Lung (tissue), 12 donors: Measurements from ENCODE around the gene ICAM4. TPM values are rescaled to one million over a fixed set of nuclear protein-coding genes. Genes with fewer than 3 reads are reported as not detected.

Source experiments
- ATAC-seq: fragments of 200-7000 bp; cut with Tn5 transposase; one replicate; pipeline ENCODE4 v1.9.1; 2020; ENCODE audit warnings: moderate number of reproducible peaks; ENCODE audit not compliant: insufficient read depth, low FRiP score
- DNase-seq, 3 donors: peaks; one replicate each; pipeline ENCODE4 v3.0.0-alpha.2; 2013 to 2017
- H3K27ac ChIP-seq, 2 donors: one replicate each; pipeline ENCODE4 v1.5.1; 2013; ENCODE audit warnings: mild to moderate bottlenecking in 2 of 2, moderate library complexity in 2 of 2, control low read depth in 1 of 2, inconsistent platforms in 1 of 2, low read depth in 1 of 2, low read length in 1 of 2
- H3K27me3 ChIP-seq, 3 donors: one replicate each; pipeline ENCODE4 v1.5.1; 2013; ENCODE audit warnings: low read length in 2 of 3; ENCODE audit not compliant: control insufficient read depth in 3 of 3, insufficient read depth in 3 of 3
- H3K36me3 ChIP-seq, 4 donors: one replicate each; pipeline ENCODE4 v1.5.1; 2013; ENCODE audit warnings: low read length in 4 of 4, mild to moderate bottlenecking in 1 of 4, moderate library complexity in 1 of 4; ENCODE audit not compliant: control insufficient read depth in 4 of 4, insufficient read depth in 4 of 4
- H3K4me1 ChIP-seq, 5 donors: one replicate each; pipeline ENCODE4 v1.5.1; 2013; ENCODE audit warnings: low read length in 5 of 5, mild to moderate bottlenecking in 2 of 5, moderate library complexity in 1 of 5; ENCODE audit not compliant: control insufficient read depth in 5 of 5, insufficient read depth in 5 of 5
- H3K4me3 ChIP-seq: one replicate; pipeline ENCODE4 v1.5.1; 2013; ENCODE audit warnings: mild to moderate bottlenecking, control low read depth, moderate library complexity
- H3K9ac ChIP-seq, 2 donors: one replicate each; pipeline ENCODE4 v1.5.1; 2013; ENCODE audit warnings: low read length in 2 of 2, control low read depth in 1 of 2; ENCODE audit not compliant: insufficient read depth in 1 of 2
- H3K9me3 ChIP-seq, 4 donors: one replicate each; pipeline ENCODE4 v1.5.1; 2013; ENCODE audit warnings: low read length in 3 of 4, mild to moderate bottlenecking in 1 of 4, moderate library complexity in 1 of 4; ENCODE audit not compliant: control insufficient read depth in 4 of 4, insufficient read depth in 3 of 4
- WGBS, 2 donors: extraction: QIAGEN DNeasy Blood & Tissue Kit; methylation state at CpG; one replicate each; pipeline ENCODE4 v1.1.7; 2013; 5-methylcytosine and 5-hydroxymethylcytosine counted together
- polyA plus RNA-seq, 2 donors: library from polyadenylated mRNA; stranded (reverse); fragments of 200-250 nt; gene quantifications; one replicate each; pipeline ENCODE4 v1.2.1, GENCODE V29; 2013
- total RNA-seq, 2 donors: library from RNA; depleted of rRNA in 1 of 2; stranded (reverse); fragments of >200 nt in 1 of 2; gene quantifications; one replicate each; pipeline ENCODE4 v1.2.1, GENCODE V29; 2014 to 2021
- TF ChIP-seq, protein P1 (sequence below): IDR thresholded peaks from 2 replicates; pipeline ENCODE4 v1.5.1; 2012; ENCODE audit warnings: mild to moderate bottlenecking; ENCODE audit errors: control extremely low read depth, extremely low read depth
- donor health status: control.
- donor health status: control.
- donor health status: Bipolar disorder and iron deficiency.
- donor health status: healthy.
- donor health status: DM: yes; HTN: yes; CAD: no.

The ICAM4 gene
- total and polyA plus RNA-seq, 4 donors, result 4.6 to 38.8 (median 8.1) TPM

DNA sequence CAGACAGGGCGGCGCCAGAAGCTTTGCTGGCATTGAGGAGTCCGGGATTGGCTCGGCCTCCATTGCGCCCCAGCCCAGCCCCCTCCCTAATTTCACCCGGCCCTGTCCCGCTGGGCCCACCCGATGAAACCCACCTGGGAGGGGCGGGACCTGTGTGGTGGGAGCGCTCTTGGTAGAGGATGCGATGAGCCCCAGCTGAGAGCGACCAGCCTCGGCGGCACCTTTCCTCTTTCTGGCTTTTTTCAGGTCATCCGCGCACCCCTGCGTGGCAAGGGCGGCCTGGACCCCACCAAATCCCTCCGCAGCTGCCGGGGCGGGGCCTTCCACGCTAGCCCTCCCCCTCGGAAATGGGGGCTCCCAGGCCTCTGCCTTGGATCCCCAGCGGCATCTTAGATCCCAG lies 22.7 kb downstream of the ICAM4 start, which contains the start of gene ZGLP1:
TSS of gene ZGLP1 (minus strand) at position 393 of the 400 bp plus-strand sequence.
- H3K4me3 ChIP-seq, result no peak within 1 kb of the TSS
- DNase-seq, result no peak
- H3K4me1 ChIP-seq, result no peaks in the 10 kb centered on the region
- WGBS, 2 donors, result 95% methylated on average over 23 to 24 of the region's 24 CpGs
- TF ChIP-seq, protein P1, sequence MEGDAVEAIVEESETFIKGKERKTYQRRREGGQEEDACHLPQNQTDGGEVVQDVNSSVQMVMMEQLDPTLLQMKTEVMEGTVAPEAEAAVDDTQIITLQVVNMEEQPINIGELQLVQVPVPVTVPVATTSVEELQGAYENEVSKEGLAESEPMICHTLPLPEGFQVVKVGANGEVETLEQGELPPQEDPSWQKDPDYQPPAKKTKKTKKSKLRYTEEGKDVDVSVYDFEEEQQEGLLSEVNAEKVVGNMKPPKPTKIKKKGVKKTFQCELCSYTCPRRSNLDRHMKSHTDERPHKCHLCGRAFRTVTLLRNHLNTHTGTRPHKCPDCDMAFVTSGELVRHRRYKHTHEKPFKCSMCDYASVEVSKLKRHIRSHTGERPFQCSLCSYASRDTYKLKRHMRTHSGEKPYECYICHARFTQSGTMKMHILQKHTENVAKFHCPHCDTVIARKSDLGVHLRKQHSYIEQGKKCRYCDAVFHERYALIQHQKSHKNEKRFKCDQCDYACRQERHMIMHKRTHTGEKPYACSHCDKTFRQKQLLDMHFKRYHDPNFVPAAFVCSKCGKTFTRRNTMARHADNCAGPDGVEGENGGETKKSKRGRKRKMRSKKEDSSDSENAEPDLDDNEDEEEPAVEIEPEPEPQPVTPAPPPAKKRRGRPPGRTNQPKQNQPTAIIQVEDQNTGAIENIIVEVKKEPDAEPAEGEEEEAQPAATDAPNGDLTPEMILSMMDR, result no peak
- no peaks in the 10 kb centered on the region for H3K27me3 ChIP-seq
- peaks cover 0 to 15% (median 6%) of the 10 kb centered on the region in 4 donors for H3K36me3 ChIP-seq
- no peak for ATAC-seq
- H3K9ac ChIP-seq, result no peak within 1 kb of the TSS
- H3K9me3 ChIP-seq, result no peaks in the 10 kb centered on the region
- no peak within 1 kb of the TSS for H3K27ac ChIP-seq

DNA sequence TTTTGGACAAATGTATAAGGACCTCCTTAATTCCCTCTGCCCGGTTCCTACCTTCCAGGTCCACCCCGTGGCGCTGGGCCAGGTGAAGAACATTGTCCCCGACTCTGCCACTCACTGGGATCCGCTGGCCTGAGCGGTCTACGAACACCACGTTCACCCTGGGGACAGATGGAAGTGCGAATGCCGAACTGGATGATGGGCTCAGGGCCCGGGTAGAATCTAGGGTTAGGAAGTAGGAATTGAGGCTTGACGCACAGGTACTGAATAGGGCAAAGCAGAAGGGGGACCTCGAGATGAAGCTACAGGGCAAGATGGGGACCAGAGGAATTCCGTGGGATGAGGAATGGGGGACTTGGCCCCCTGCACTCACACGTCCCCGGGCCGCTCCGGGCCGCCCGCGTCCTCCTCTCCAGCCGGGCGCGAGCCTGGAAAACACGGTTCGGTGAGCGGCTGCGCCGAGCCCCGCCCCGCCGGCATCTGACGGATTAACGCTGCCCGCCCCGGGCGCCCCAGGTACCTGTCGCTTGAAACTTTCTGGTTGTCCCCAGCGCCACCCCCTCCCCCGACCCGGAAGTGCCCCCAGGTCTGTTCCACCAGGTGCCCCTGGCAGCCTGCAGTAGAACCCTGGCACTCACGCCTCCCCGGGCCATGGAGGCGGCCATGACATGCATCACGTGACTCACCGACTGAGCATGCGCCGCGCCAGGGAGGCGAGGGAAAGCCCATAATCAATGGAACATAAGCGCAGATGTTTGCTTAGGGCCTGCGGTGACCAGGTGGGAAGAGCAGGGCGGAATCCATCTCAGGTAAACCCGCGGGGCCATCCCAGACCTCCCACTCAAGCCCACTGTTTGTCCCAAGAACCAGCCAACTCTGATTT lies 28.8 kb downstream of the ICAM4 start, which contains the start of gene FDX2:
TSS of gene FDX2 (minus strand) at position 681 of the 880 bp plus-strand sequence. CDS start at position 662, 19 bp downstream.
- TF ChIP-seq, protein P1, result no peak
- Histone ChIP-seq H3K9me3 (no peaks in the 10 kb centered on the region), H3K36me3 (peaks cover 0 to 35% (median 11%) of the 10 kb centered on the region in 4 donors), H3K4me3 (peak within 1 kb of the TSS; percentile 56), H3K27ac (peak within 1 kb of the TSS in 1 of 2 donors; percentile 52), H3K27me3 (no peaks in the 10 kb centered on the region), H3K4me1 (peaks cover 0 to 12% (median 0%) of the 10 kb centered on the region in 5 donors), H3K9ac (peak within 1 kb of the TSS; percentile 26 to 76)
- ATAC-seq (peak; percentile 83), DNase-seq (peak; percentile 81 to 87 (median 86))
- 1% methylated on average over 54 to 55 of the region's 55 CpGs for WGBS, 2 donors

DNA sequence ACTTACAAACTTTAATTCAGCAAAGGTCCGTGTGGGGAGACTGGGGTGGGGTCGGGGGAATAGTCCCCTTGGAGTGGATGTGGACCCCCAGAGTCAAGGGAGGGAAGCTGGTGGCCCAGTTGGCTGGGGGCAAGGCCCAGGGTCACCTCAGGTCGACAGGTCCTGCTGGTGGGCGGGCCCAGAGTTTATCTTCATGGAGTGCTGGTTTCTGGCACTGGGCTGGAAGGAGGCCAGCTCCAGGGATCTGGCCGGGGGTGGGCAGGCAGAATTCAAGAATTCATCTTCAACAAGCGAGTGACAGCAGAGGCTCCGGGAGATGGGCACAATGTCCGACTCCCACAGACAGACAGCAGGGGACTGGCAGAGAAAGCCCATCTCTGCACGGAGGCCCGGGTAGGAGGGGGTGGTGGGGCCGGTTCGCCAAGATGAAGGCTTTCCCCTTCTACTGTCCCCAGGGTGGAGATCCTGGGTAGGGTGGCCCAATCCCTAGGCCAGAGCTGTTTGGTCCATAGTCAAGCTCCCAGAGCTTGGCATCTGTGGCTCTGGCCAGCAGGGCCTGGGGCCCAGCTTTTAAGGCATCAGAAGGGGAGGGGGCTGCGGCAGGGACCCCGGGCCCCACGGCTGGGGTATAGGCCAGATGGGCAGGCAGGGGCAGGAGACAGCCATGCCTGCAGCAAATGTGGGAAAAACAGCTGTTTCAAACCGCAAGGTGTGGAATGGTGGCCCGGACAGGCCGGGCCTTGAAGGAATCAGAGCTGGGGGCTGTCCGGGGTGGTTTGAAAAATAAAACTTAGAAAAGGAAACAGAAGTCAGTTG lies 29.7 kb downstream of the ICAM4 start:
- no peak overlapping the region for H3K9ac ChIP-seq
- no peak for DNase-seq
- H3K4me1 ChIP-seq, result peaks cover 0 to 12% (median 0%) of the 10 kb centered on the region in 5 donors
- no peak overlapping the region for H3K4me3 ChIP-seq
- H3K9me3 ChIP-seq, result no peaks in the 10 kb centered on the region
- ATAC-seq, result no peak
- no peak overlapping the region for H3K27ac ChIP-seq
- no peaks in the 10 kb centered on the region for H3K27me3 ChIP-seq
- WGBS, 2 donors, result 71 to 82% methylated on average over 19 of the region's 19 CpGs
- TF ChIP-seq, protein P1, result no peak
- H3K36me3 ChIP-seq, result peaks cover 0 to 40% (median 13%) of the 10 kb centered on the region in 4 donors
